Gastroesophageal sphincter (tissue), 3 donors: ENCODE data around the gene CCDC88C.

Source experiments
- POLR2A ChIP-seq, 2 donors: fragments of 450-650 bp; IDR thresholded peaks; one replicate each; pipeline ENCODE4 v1.6.1; 2017; ENCODE audit warnings: antibody characterized with exemption in 2 of 2, mild to moderate bottlenecking in 2 of 2, moderate library complexity in 1 of 2
- TF ChIP-seq, protein P1 (sequence below), 4 experiments: fragments of 200-600 bp in 2 of 4; fragments of 450-650 bp in 2 of 4; sonication (generic) in 1 of 4; IDR thresholded peaks; one replicate each; pipeline ENCODE4 v1.5.1; 2017 to 2019; ENCODE audit warnings: antibody characterized with exemption in 4 of 4, mild to moderate bottlenecking in 2 of 4, moderate library complexity in 2 of 4

DNA sequence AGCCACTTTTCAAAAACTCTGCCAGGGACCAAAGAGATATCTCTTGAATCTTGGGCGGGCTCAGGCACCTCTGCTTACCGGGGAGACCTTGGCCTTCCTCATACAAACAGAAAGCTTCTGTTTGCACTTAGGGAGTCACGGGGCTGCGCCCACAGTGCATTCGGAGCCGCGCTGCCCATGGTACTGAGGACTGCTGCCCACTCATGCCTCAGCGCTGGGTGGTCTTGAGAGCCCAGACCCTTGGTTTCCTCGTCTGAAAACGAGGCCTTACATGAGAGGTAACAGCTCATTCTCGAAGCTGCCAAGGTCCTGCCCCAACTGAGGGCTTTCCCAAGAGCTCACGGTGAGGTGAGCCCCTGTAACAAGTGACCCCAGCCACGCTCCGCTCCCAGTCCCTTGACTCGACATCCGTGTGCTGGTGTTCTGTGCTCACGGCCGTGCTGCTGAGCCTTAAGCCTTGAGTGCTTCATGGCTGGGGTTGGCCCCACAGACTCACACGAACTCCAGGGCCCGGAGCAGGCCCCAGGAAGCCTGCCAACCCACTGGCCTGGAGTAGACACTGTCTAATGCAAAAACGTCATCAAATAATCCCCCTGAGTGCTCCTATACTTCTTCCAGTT, 125.7 kb downstream of the CCDC88C start:
- TF ChIP-seq, protein P1, sequence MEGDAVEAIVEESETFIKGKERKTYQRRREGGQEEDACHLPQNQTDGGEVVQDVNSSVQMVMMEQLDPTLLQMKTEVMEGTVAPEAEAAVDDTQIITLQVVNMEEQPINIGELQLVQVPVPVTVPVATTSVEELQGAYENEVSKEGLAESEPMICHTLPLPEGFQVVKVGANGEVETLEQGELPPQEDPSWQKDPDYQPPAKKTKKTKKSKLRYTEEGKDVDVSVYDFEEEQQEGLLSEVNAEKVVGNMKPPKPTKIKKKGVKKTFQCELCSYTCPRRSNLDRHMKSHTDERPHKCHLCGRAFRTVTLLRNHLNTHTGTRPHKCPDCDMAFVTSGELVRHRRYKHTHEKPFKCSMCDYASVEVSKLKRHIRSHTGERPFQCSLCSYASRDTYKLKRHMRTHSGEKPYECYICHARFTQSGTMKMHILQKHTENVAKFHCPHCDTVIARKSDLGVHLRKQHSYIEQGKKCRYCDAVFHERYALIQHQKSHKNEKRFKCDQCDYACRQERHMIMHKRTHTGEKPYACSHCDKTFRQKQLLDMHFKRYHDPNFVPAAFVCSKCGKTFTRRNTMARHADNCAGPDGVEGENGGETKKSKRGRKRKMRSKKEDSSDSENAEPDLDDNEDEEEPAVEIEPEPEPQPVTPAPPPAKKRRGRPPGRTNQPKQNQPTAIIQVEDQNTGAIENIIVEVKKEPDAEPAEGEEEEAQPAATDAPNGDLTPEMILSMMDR (IDR thresholded peaks at IDR 0.05) = no peak
- no peak for TF ChIP-seq POLR2A (IDR thresholded peaks at IDR 0.05)
